HK-2 (cell line): ENCODE results near the gene GATA2.

Experiments
- DNase-seq: peaks from one replicate; pipeline ENCODE4 v3.0.0-alpha.2; 2018; ENCODE audit not compliant: unreplicated experiment

GATA2 gene

GRCh38 chr3:128488636-128488990 is 4.4 kb downstream of the GATA2 start:
- no peak for DNase-seq

GRCh38 chr3:128487813-128488635 is 5.0 kb downstream of the GATA2 start:
- peak; percentile 89 for DNase-seq

- no peak for DNase-seq
These were observed 5.5 kb downstream of the GATA2 start for GRCh38 chr3:128487538-128487812.

- no peak for DNase-seq
These were observed 6.1 kb downstream of the GATA2 start for GRCh38 chr3:128486681-128487537.

GRCh38 chr3:128486205-128486628 is 6.8 kb downstream of the GATA2 start:
- DNase-seq, result no peak

- no peak for DNase-seq
These were observed 7.5 kb downstream of the GATA2 start for GRCh38 chr3:128485282-128486204.

GRCh38 chr3:128484404-128485281 is 8.4 kb downstream of the GATA2 start:
- DNase-seq, result no peak

- DNase-seq, result no peak
These were observed 9.2 kb downstream of the GATA2 start for GRCh38 chr3:128483657-128484403.

GRCh38 chr3:128482666-128483656 is 10.0 kb downstream of the GATA2 start:
- DNase-seq, result peak; percentile 60

- DNase-seq, result no peak
These were observed 10.8 kb downstream of the GATA2 start for GRCh38 chr3:128482175-128482574.

- DNase-seq, result no peak
These were observed 11.5 kb downstream of the GATA2 start for GRCh38 chr3:128481438-128481942.

GRCh38 chr3:128480717-128481437 is 12.1 kb downstream of the GATA2 start:
- DNase-seq, result no peak

- no peak for DNase-seq
These were observed 12.7 kb downstream of the GATA2 start for GRCh38 chr3:128480278-128480677.

- no peak for DNase-seq
These were observed 13.4 kb downstream of the GATA2 start for GRCh38 chr3:128479558-128480086.

GRCh38 chr3:128478576-128479506 is 14.2 kb downstream of the GATA2 start:
- no peak for DNase-seq

- DNase-seq, result no peak
These were observed 16.3 kb downstream of the GATA2 start for GRCh38 chr3:128476659-128477058.

- no peak for DNase-seq
These were observed 17.6 kb downstream of the GATA2 start for GRCh38 chr3:128475355-128475754.
